ENCODE results near the gene FKBP3. TPM values are rescaled to one million over a fixed set of nuclear protein-coding genes. Genes with fewer than 3 reads are reported as not detected.

The FKBP3 gene
- total RNA-seq, 1 donor from 2014 or later: 77.0 TPM

DNA sequence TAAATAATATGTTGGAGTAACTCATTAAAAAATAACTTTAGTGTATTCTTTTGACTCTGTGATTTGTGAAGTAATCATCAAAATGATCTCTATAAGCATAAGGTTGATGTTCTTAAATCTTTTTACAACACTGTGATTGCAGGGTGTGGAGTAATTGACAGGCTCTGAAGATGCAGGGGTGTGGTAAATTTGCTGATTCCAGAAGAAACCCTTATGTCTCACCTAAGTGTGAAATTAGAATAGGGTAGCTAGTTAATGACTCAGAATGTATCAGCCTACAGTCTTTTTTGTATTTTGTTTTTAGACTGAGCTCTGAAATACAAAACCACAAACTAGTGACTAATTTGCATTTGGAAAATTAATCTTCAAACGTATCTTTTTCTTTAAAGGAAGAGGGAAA is 44.5 kb downstream of the FKBP3 start:
- H3K4me2 ChIP-seq (ENCODE audit: low read length): peak overlapping the region; percentile 44
- no peaks in the 10 kb centered on the region for H3K27me3 Mint-ChIP-seq (ENCODE audit: low read depth, unreplicated experiment)

GRCh38 chr14:45084946-45085346 is 49.3 kb downstream of the FKBP3 start:
- Histone ChIP-seq H3K4me2 (ENCODE audit: low read length) (peak overlapping the region; percentile 99), H3K36me3 (ENCODE audit: insufficient read depth, low read length) (no peaks in the 10 kb centered on the region), H3K4me1 (ENCODE audit: insufficient read depth, low read length) (peaks cover 17% of the 10 kb centered on the region), H3K4me3 (ENCODE audit: insufficient read depth, low read depth, low read length) (peak overlapping the region; percentile 93), H3K27ac (ENCODE audit: low read depth, low read length) (peak overlapping the region; percentile 88), H2AFZ (ENCODE audit: low read depth, low read length) (no peak overlapping the region), H3K9ac (ENCODE audit: low read length) (peak overlapping the region; percentile 94), H4K20me1 (ENCODE audit: insufficient read depth, low read length) (peaks cover 53% of the 10 kb centered on the region), H3K27me3 (ENCODE audit: insufficient read depth, low read length) (no peaks in the 10 kb centered on the region), H3K79me2 (ENCODE audit: insufficient read depth, low read length) (peaks cover 60% of the 10 kb centered on the region), H3K9me3 (ENCODE audit: insufficient read depth, low read depth, low read length) (no peaks in the 10 kb centered on the region)
- peak overlapping the region; percentile 99 for H3K4me3 Mint-ChIP-seq (ENCODE audit: unreplicated experiment)
- no peak for FAIRE-seq
- peaks cover 31% of the 10 kb centered on the region for H3K4me1 Mint-ChIP-seq (ENCODE audit: low read depth, unreplicated experiment)
- H3K27me3 Mint-ChIP-seq (ENCODE audit: low read depth, unreplicated experiment): no peaks in the 10 kb centered on the region
- peak overlapping the region; percentile 91 for H3K27ac Mint-ChIP-seq (ENCODE audit: unreplicated experiment)
- TF ChIP-seq CTCF (IDR thresholded peaks at IDR 0.05; ENCODE audit: insufficient read depth, low read depth, low read length): no peak
- TF ChIP-seq EZH2 (IDR thresholded peaks at IDR 0.05; ENCODE audit: insufficient read depth, low read length): no peak
- no peaks in the 10 kb centered on the region for H3K9me3 Mint-ChIP-seq (ENCODE audit: unreplicated experiment)
- DNase-seq (ENCODE audit: low read depth): peak; percentile 12
- H3K36me3 Mint-ChIP-seq (ENCODE audit: low read depth, unreplicated experiment): no peaks in the 10 kb centered on the region

More for the DNA sequence above, 44.5 kb downstream of the FKBP3 start:
- no peaks in the 10 kb centered on the region for H3K36me3 ChIP-seq (ENCODE audit: insufficient read depth, low read length)
- H3K9ac ChIP-seq (ENCODE audit: low read length): no peak overlapping the region
- H3K4me1 ChIP-seq (ENCODE audit: insufficient read depth, low read length): peaks cover 15% of the 10 kb centered on the region
- H3K4me3 ChIP-seq (ENCODE audit: insufficient read depth, low read depth, low read length): no peak overlapping the region
- no peak overlapping the region for H3K4me3 Mint-ChIP-seq (ENCODE audit: unreplicated experiment)
- H3K79me2 ChIP-seq (ENCODE audit: insufficient read depth, low read length): peaks cover 100% of the 10 kb centered on the region
- no peaks in the 10 kb centered on the region for H3K9me3 ChIP-seq (ENCODE audit: insufficient read depth, low read depth, low read length)
- no peak overlapping the region for H2AFZ ChIP-seq (ENCODE audit: low read depth, low read length)
- TF ChIP-seq CTCF (IDR thresholded peaks at IDR 0.05; ENCODE audit: insufficient read depth, low read depth, low read length) (no peak), EZH2 (IDR thresholded peaks at IDR 0.05; ENCODE audit: insufficient read depth, low read length) (no peak)
- no peaks in the 10 kb centered on the region for H3K36me3 Mint-ChIP-seq (ENCODE audit: low read depth, unreplicated experiment)
- peak; percentile 70 for DNase-seq (ENCODE audit: low read depth)
- no peaks in the 10 kb centered on the region for H3K27me3 ChIP-seq (ENCODE audit: insufficient read depth, low read length)
- no peak overlapping the region for H3K27ac Mint-ChIP-seq (ENCODE audit: unreplicated experiment)
- peaks cover 75% of the 10 kb centered on the region for H4K20me1 ChIP-seq (ENCODE audit: insufficient read depth, low read length)
- peaks cover 46% of the 10 kb centered on the region for H3K4me1 Mint-ChIP-seq (ENCODE audit: low read depth, unreplicated experiment)
- H3K27ac ChIP-seq (ENCODE audit: low read depth, low read length): peak overlapping the region; percentile 3
- no peaks in the 10 kb centered on the region for H3K9me3 Mint-ChIP-seq (ENCODE audit: unreplicated experiment)
- FAIRE-seq: no peak

GRCh38 chr14:45083976-45084722 is 50.1 kb downstream of the FKBP3 start, which contains the start of gene PRPF39:
Gene PRPF39 (plus strand): TSS chr14:45084116. CDS start chr14:45095240, 11,124 bp downstream.
- TF ChIP-seq EZH2 (IDR thresholded peaks at IDR 0.05; ENCODE audit: insufficient read depth, low read length) (no peak), CTCF (IDR thresholded peaks at IDR 0.05; ENCODE audit: insufficient read depth, low read depth, low read length) (no peak)
- Histone ChIP-seq H4K20me1 (ENCODE audit: insufficient read depth, low read length) (peaks cover 45% of the 10 kb centered on the region), H3K27me3 (ENCODE audit: insufficient read depth, low read length) (no peaks in the 10 kb centered on the region), H3K9me3 (ENCODE audit: insufficient read depth, low read depth, low read length) (no peaks in the 10 kb centered on the region), H3K4me3 (ENCODE audit: insufficient read depth, low read depth, low read length) (peak within 1 kb of the TSS; percentile 93), H3K36me3 (ENCODE audit: insufficient read depth, low read length) (no peaks in the 10 kb centered on the region), H3K4me2 (ENCODE audit: low read length) (peak within 1 kb of the TSS; percentile 99), H3K9ac (ENCODE audit: low read length) (peak within 1 kb of the TSS; percentile 94), H3K4me1 (ENCODE audit: insufficient read depth, low read length) (peaks cover 11% of the 10 kb centered on the region), H3K27ac (ENCODE audit: low read depth, low read length) (peak within 1 kb of the TSS; percentile 88), H2AFZ (ENCODE audit: low read depth, low read length) (peak within 1 kb of the TSS; percentile 94), H3K79me2 (ENCODE audit: insufficient read depth, low read length) (peaks cover 52% of the 10 kb centered on the region)
- Mint-ChIP-seq H3K36me3 (ENCODE audit: low read depth, unreplicated experiment) (no peaks in the 10 kb centered on the region), H3K9me3 (ENCODE audit: unreplicated experiment) (no peaks in the 10 kb centered on the region), H3K4me3 (ENCODE audit: unreplicated experiment) (peak within 1 kb of the TSS; percentile 99), H3K27me3 (ENCODE audit: low read depth, unreplicated experiment) (no peaks in the 10 kb centered on the region), H3K27ac (ENCODE audit: unreplicated experiment) (peak within 1 kb of the TSS; percentile 91), H3K4me1 (ENCODE audit: low read depth, unreplicated experiment) (peaks cover 23% of the 10 kb centered on the region)
- DNase-seq (ENCODE audit: low read depth): peak; percentile 75
- FAIRE-seq: no peak

Measured in astrocyte (in vitro differentiated cells and primary cell).